Panc1 (cell line): ENCODE measurements around the gene DDB1.

Source experiments
- CTCF ChIP-seq: fragments of 450-650 bp; IDR thresholded peaks from 2 replicates; pipeline ENCODE4 v1.5.1; 2017; ENCODE audit warnings: mild to moderate bottlenecking
- POLR2AphosphoS5 ChIP-seq: IDR thresholded peaks from 2 replicates; pipeline ENCODE4 v1.6.1; 2012; ENCODE audit warnings: mild to moderate bottlenecking, low read depth, low read length, moderate library complexity
- REST ChIP-seq, 2 experiments: IDR thresholded peaks; 2 replicates each; pipeline ENCODE4 v1.6.1; 2011 to 2012; ENCODE audit warnings: low read depth in 2 of 2, control low read depth in 1 of 2, low read length in 1 of 2, mild to moderate bottlenecking in 1 of 2, moderate library complexity in 1 of 2; ENCODE audit not compliant: insufficient read depth in 1 of 2
- SIN3A ChIP-seq: IDR thresholded peaks from 2 replicates; pipeline ENCODE4 v1.6.1; 2012; ENCODE audit warnings: low read depth, mild to moderate bottlenecking, low read length, moderate library complexity, borderline replicate concordance; ENCODE audit not compliant: insufficient read depth
- TCF7L2 ChIP-seq: IDR thresholded peaks from 2 replicates; pipeline ENCODE4 v1.6.1; 2011; ENCODE audit warnings: mild to moderate bottlenecking, low read depth, low read length, inconsistent platforms

- TF ChIP-seq CTCF, result no peak
- no peak for TF ChIP-seq POLR2AphosphoS5
- TF ChIP-seq SIN3A, result no peak
- TF ChIP-seq TCF7L2, result no peak
- TF ChIP-seq REST (IDR thresholded peaks at IDR 0.05; ENCODE audit: insufficient read depth in 1 of 2, low read depth in 2 of 2, low read length in 1 of 2), result no peak
Measured at GRCh38 chr11:61265357-61265756, 67.5 kb downstream of the DDB1 start.
